H1 (cell line): Measurements from ENCODE around the gene PALM2AKAP2. TPM values are rescaled to one million over a fixed set of nuclear protein-coding genes. Genes with fewer than 3 reads are reported as not detected.

ENCODE experiments used
- CTCF ChIA-PET: fragments of 300-600 bp; sonication (Branson Sonifier 250); formaldehyde crosslinking; loops from one replicate; lab custom pipeline; 2021; ENCODE audit not compliant: partially characterized antibody; lab: Charles Lee
- POLR2A ChIA-PET: fragments of 300-600 bp; sonication (Branson Sonifier 250); formaldehyde crosslinking; loops from one replicate; lab custom pipeline; 2021; ENCODE audit warnings: inconsistent platforms; ENCODE audit not compliant: partially characterized antibody; lab: Charles Lee
- DNase-seq, 2 experiments: peaks; one replicate each; pipeline versions ENCODE4 v3.0.0 to v3.0.0-alpha.2; 2010 to 2022; ENCODE audit warnings: low spot score in 2 of 2, low read depth in 1 of 2, mixed read lengths in 1 of 2
- FAIRE-seq: peaks from 2 replicates; lab custom pipeline; 2011; peaks lifted over from hg19 to GRCh38; lab: Jason Lieb, UNC
- H2AFZ ChIP-seq: 2 replicates; pipeline ENCODE4 v1.8.1; 2012; ENCODE audit warnings: low read length, inconsistent platforms
- H2AK5ac ChIP-seq: 2 replicates; pipeline ENCODE4 v1.6.1; 2013; ENCODE audit warnings: low read depth, low read length
- H2BK120ac ChIP-seq: replicated peaks from 2 replicates; pipeline ENCODE3; 2013; ENCODE audit warnings: low read depth, low read length, inconsistent platforms
- H2BK12ac ChIP-seq: 2 replicates; pipeline ENCODE4 v1.6.1; 2013; ENCODE audit warnings: low read depth, low read length
- H2BK15ac ChIP-seq: 2 replicates; pipeline ENCODE4 v1.6.1; 2013; ENCODE audit warnings: low read length
- H2BK20ac ChIP-seq: 2 replicates; pipeline ENCODE4 v1.6.1; 2013; ENCODE audit warnings: low read length
- H2BK5ac ChIP-seq: 2 replicates; pipeline ENCODE4 v1.6.1; 2013; ENCODE audit warnings: low read depth, low read length
- H3K14ac ChIP-seq: 2 replicates; pipeline ENCODE4 v1.6.1; 2013; ENCODE audit warnings: inconsistent platforms; ENCODE audit not compliant: insufficient read length
- H3K18ac ChIP-seq: 2 replicates; pipeline ENCODE4 v1.6.1; 2013; ENCODE audit warnings: low read length; ENCODE audit errors: extremely low read depth
- H3K23ac ChIP-seq: 2 replicates; pipeline ENCODE4 v1.6.1; 2013; ENCODE audit warnings: inconsistent platforms; ENCODE audit not compliant: insufficient read length
- H3K23me2 ChIP-seq: 2 replicates; pipeline ENCODE4 v1.6.1; 2013; ENCODE audit warnings: low read depth, low read length
- H3K27ac ChIP-seq: 2 replicates; pipeline ENCODE4 v1.6.1; 2011; ENCODE audit warnings: low read depth, low read length, inconsistent platforms
- H3K27me3 ChIP-seq, 4 experiments: replicated peaks in 1 of 4; 1 replicate in 1 of 4; 2 replicates in 3 of 4; pipeline versions ENCODE4 v1.6.1 to v1.8.1; 2011 to 2013; ENCODE audit warnings: low read length in 3 of 4, mild to moderate bottlenecking in 3 of 4, inconsistent platforms in 2 of 4, mixed read lengths in 2 of 4, moderate library complexity in 1 of 4; ENCODE audit not compliant: control insufficient read depth in 3 of 4, insufficient read depth in 3 of 4; ENCODE audit errors: extremely low read depth in 1 of 4
- H3K36me3 ChIP-seq, 4 experiments: 2 replicates each; pipeline versions ENCODE4 v1.6.1 to v1.8.1; 2011 to 2013; ENCODE audit warnings: mild to moderate bottlenecking in 4 of 4, low read length in 3 of 4, moderate library complexity in 2 of 4, control low read depth in 1 of 4, inconsistent platforms in 1 of 4; ENCODE audit not compliant: insufficient read depth in 4 of 4, control insufficient read depth in 2 of 4
- H3K4ac ChIP-seq: replicated peaks from 2 replicates; pipeline ENCODE3; 2013; ENCODE audit warnings: low read length, low read depth, mixed read lengths, inconsistent platforms; ENCODE audit not compliant: insufficient read length
- H3K4me1 ChIP-seq, 4 experiments: replicated peaks in 1 of 4; 1 replicate in 1 of 4; 2 replicates in 3 of 4; pipeline versions ENCODE4 v1.6.1 to v1.8.1; 2011 to 2013; ENCODE audit warnings: low read length in 3 of 4, inconsistent platforms in 2 of 4, mixed read lengths in 1 of 4; ENCODE audit not compliant: insufficient read depth in 4 of 4, control insufficient read depth in 3 of 4
- H3K4me2 ChIP-seq, 2 experiments: 2 replicates each; pipeline versions ENCODE4 v1.6.1 to v1.8.1; 2011 to 2013; ENCODE audit warnings: low read depth in 2 of 2, low read length in 2 of 2, control low read depth in 1 of 2, inconsistent platforms in 1 of 2, mild to moderate bottlenecking in 1 of 2; ENCODE audit not compliant: insufficient read depth in 1 of 2
- H3K4me3 ChIP-seq, 4 experiments: fragments of 200-600, 300-600 bp in 1 of 4; sonication (generic), shearing (Covaris generic), sonication (Bioruptor Twin) in 1 of 4; 2 replicates each; pipeline versions ENCODE4 v1.5.1 to v1.8.1; 2011 to 2016; ENCODE audit warnings: low read length in 4 of 4, low read depth in 3 of 4, control low read depth in 2 of 4, inconsistent platforms in 2 of 4, mild to moderate bottlenecking in 2 of 4, mixed read lengths in 1 of 4, moderate library complexity in 1 of 4; ENCODE audit not compliant: insufficient read depth in 2 of 4; ENCODE audit errors: extremely low read depth in 1 of 4
- H3K56ac ChIP-seq: replicated peaks from 2 replicates; pipeline ENCODE3; 2013; ENCODE audit warnings: low read depth, mild to moderate bottlenecking, mixed read lengths, low read length, inconsistent platforms; ENCODE audit not compliant: insufficient read length
- H3K79me1 ChIP-seq: 2 replicates; pipeline ENCODE4 v1.6.1; 2013; ENCODE audit warnings: low read depth, low read length, control low read depth
- H3K79me2 ChIP-seq, 2 experiments: 2 replicates each; pipeline versions ENCODE4 v1.6.1 to v1.8.1; 2012 to 2013; ENCODE audit warnings: low read length in 2 of 2, mild to moderate bottlenecking in 2 of 2, inconsistent platforms in 1 of 2; ENCODE audit not compliant: insufficient read depth in 2 of 2, control insufficient read depth in 1 of 2
- H3K9ac ChIP-seq, 4 experiments: replicated peaks in 1 of 4; 1 replicate in 1 of 4; 2 replicates in 3 of 4; pipeline versions ENCODE4 v1.6.1 to v1.8.1; 2011 to 2013; ENCODE audit warnings: low read depth in 3 of 4, low read length in 3 of 4, control low read depth in 2 of 4, mild to moderate bottlenecking in 2 of 4, moderate library complexity in 2 of 4, inconsistent platforms in 1 of 4; ENCODE audit errors: extremely low read depth in 1 of 4
- H3K9me3 ChIP-seq, 2 experiments: 2 replicates each; pipeline versions ENCODE4 v1.6.1 to v1.8.1; 2012 to 2013; ENCODE audit warnings: mild to moderate bottlenecking in 2 of 2, moderate library complexity in 2 of 2, control low read depth in 1 of 2, inconsistent platforms in 1 of 2, low read depth in 1 of 2, low read length in 1 of 2, mixed read lengths in 1 of 2; ENCODE audit not compliant: insufficient read depth in 2 of 2
- H4K20me1 ChIP-seq, 2 experiments: replicated peaks in 1 of 2; 2 replicates each; pipeline versions ENCODE3 to v1.8.1; 2011 to 2013; ENCODE audit warnings: inconsistent platforms in 2 of 2, low read length in 2 of 2, mild to moderate bottlenecking in 1 of 2; ENCODE audit not compliant: insufficient read depth in 2 of 2, control insufficient read depth in 1 of 2
- H4K5ac ChIP-seq: 2 replicates; pipeline ENCODE4 v1.6.1; 2013; ENCODE audit warnings: low read length, low read depth, mixed read lengths, inconsistent platforms; ENCODE audit not compliant: insufficient read length
- H4K8ac ChIP-seq: 2 replicates; pipeline ENCODE4 v1.8.0; 2013; ENCODE audit warnings: mild to moderate bottlenecking, moderate library complexity, low read length, inconsistent platforms; ENCODE audit not compliant: insufficient read depth; ENCODE audit errors: extremely low read depth
- H4K91ac ChIP-seq: replicated peaks from 2 replicates; pipeline ENCODE3; 2013; ENCODE audit warnings: low read length, mixed read lengths, inconsistent platforms; ENCODE audit not compliant: insufficient read length
- BACH1 ChIP-seq: IDR thresholded peaks from 2 replicates; pipeline ENCODE4 v1.6.1; 2012; ENCODE audit warnings: low read length, improper control_type of control experiment
- CBX5 ChIP-seq: fragments of 300-800, 300-1000 bp; sonication (generic); IDR thresholded peaks from 2 replicates; pipeline ENCODE4 v1.7.1; 2016; ENCODE audit warnings: antibody characterized with exemption, low read length, low read depth
- EP300 ChIP-seq, 2 experiments: IDR thresholded peaks; 1 replicate in 1 of 2; 2 replicates in 1 of 2; pipeline ENCODE4 v1.6.1; 2011 to 2012; ENCODE audit warnings: low read depth in 2 of 2, low read length in 2 of 2, mild to moderate bottlenecking in 2 of 2, borderline replicate concordance in 1 of 2, inconsistent platforms in 1 of 2, moderate library complexity in 1 of 2
- GABPA ChIP-seq: IDR thresholded peaks from 2 replicates; pipeline ENCODE4 v1.6.1; 2011; ENCODE audit warnings: mild to moderate bottlenecking, low read length, moderate library complexity, borderline replicate concordance; ENCODE audit not compliant: insufficient read depth
- JUN ChIP-seq: IDR thresholded peaks from 2 replicates; pipeline ENCODE4 v1.6.1; 2011; ENCODE audit warnings: low read depth, mild to moderate bottlenecking, improper control_type of control experiment, low read length
- MAFK ChIP-seq: IDR thresholded peaks from 2 replicates; pipeline ENCODE4 v1.6.1; 2012; ENCODE audit warnings: low read depth, mild to moderate bottlenecking, improper control_type of control experiment, low read length
- NRF1 ChIP-seq: IDR thresholded peaks from 2 replicates; pipeline ENCODE4 v1.6.1; 2011; ENCODE audit warnings: mild to moderate bottlenecking, low read depth, low read length, improper control_type of control experiment
- POU5F1 ChIP-seq: IDR thresholded peaks from 2 replicates; pipeline ENCODE4 v1.6.1; 2011; ENCODE audit warnings: low read depth, mild to moderate bottlenecking, low read length, moderate library complexity
- RBBP5 ChIP-seq: IDR thresholded peaks from 2 replicates; pipeline ENCODE4 v1.7.1; 2012; ENCODE audit warnings: low read depth, mild to moderate bottlenecking, inconsistent platforms, low read length, moderate library complexity, borderline replicate concordance
- SRF ChIP-seq: IDR thresholded peaks from 2 replicates; pipeline ENCODE4 v1.6.1; 2011; ENCODE audit warnings: mild to moderate bottlenecking, low read depth, low read length, moderate library complexity
- TAF1 ChIP-seq: IDR thresholded peaks from 2 replicates; pipeline ENCODE4 v1.6.1; 2011; ENCODE audit warnings: mild to moderate bottlenecking, low read depth, low read length
- TCF12 ChIP-seq: IDR thresholded peaks from 2 replicates; pipeline ENCODE4 v1.6.1; 2011; ENCODE audit warnings: low read depth, mild to moderate bottlenecking, low read length
- YY1 ChIP-seq: IDR thresholded peaks from 2 replicates; pipeline ENCODE4 v1.6.1; 2011; ENCODE audit warnings: low read depth, mild to moderate bottlenecking, low read length
- polyA plus RNA-seq, 7 experiments: library from polyadenylated mRNA; depleted of rRNA in 3 of 7; stranded (reverse) in 5 of 7; unstranded in 2 of 7; fragments of >200 nt in 5 of 7; fragments of 200-250 nt in 2 of 7; gene quantifications; 1 replicate in 5 of 7; 2 replicates in 1 of 7; 4 replicates in 1 of 7; pipeline versions ENCODE4 v1.2.1 to v1.2.3, GENCODE V29; 2011 to 2013; ENCODE audit warnings: missing spikeins in 2 of 7, mixed read lengths in 2 of 7
- total RNA-seq: library from RNA; stranded (reverse); fragmentation: NEBNext Ultra II Directional; extraction: Animal tissue kit (Norgen Biotek cat#: 25700); gene quantifications from 2 replicates; pipeline ENCODE4 v1.2.1, GENCODE V29; 2021

The PALM2AKAP2 gene
- total and polyA plus RNA-seq, 2 of the 8 experiments (the other 6 are each of a cell fraction or from before 2014, with no cell fraction given): 0.38 to 20.5 TPM

DNA sequence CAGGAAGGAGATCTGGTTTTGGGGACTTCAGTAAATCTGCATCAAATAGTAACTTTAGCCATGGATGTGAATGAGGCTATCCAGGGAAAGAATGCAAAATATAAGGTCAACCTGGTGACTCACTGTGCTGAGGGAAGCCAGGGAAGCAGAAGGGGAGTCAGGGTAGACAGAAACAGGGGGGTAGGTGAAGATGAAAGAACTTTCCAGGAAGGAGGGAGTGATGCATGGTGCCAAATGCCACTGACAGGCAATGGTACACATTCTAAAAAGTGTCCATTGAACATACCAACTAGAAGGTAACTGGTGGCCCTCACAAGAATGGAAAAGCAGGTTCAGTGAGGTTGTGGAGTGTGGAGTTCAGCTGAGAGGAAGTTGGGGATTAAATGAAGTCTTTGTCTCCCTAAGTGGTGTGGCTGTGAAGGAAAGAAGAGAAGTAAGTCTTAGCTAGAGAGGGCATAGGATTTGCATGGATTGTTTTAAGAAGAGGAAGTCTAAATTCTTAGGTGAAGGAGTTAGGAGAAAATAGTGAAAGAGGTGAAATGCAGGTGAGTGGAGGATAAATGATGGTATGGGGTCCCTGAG, 35.5 kb downstream of the PALM2AKAP2 start:
- Histone ChIP-seq H2AK5ac (no peak overlapping the region), H2BK20ac (no peak overlapping the region), H3K23ac (no peak overlapping the region), H3K18ac (no peak overlapping the region), H3K14ac (no peak overlapping the region), H4K91ac (no peak overlapping the region), H3K36me3 (no peaks in the 10 kb centered on the region), H3K79me2 (no peaks in the 10 kb centered on the region), H2BK5ac (no peak overlapping the region), H4K5ac (no peak overlapping the region), H3K4ac (no peak overlapping the region), H3K23me2 (0 out of 2 replicates have a peak, but pooled peaks cover 2% of the 10 kb centered on the region), H3K4me1 (peaks cover 0 to 5% (median 0%) of the 10 kb centered on the region in 4 experiments; a peak in 1 of 7 replicates), H3K27me3 (no peaks in the 10 kb centered on the region), H4K20me1 (peaks cover 0 to 2% of the 10 kb centered on the region in 2 experiments), H3K27ac (no peak overlapping the region), H3K9ac (no peak overlapping the region), H3K9me3 (no peaks in the 10 kb centered on the region), H4K8ac (no peak overlapping the region), H3K4me2 (no peak overlapping the region), H2BK120ac (no peak overlapping the region), H3K4me3 (no peak overlapping the region), H2BK15ac (no peak overlapping the region), H3K79me1 (no peaks in the 10 kb centered on the region), H2BK12ac (no peak overlapping the region), H2AFZ (no peak overlapping the region), H3K56ac (no peak overlapping the region)
- POLR2A ChIA-PET: interaction anchor here (0.9 kb wide), 1 partner anchor 36 kb away, joined by 3 read pairs; no protein-coding TSS in a partner anchor
- TF ChIP-seq JUN (no peak), TCF12 (no peak), EP300 (IDR thresholded peaks at IDR 0.05; ENCODE audit: borderline replicate concordance in 1 of 2, low read depth in 2 of 2, low read length in 2 of 2) (no peak), BACH1 (no peak), POU5F1 (no peak), RBBP5 (no peak), YY1 (no peak), MAFK (no peak), SRF (no peak), GABPA (no peak), CBX5 (no peak), NRF1 (no peak), TAF1 (no peak)
- DNase-seq (no peak), FAIRE-seq (no peak)
- CTCF ChIA-PET: interaction anchor here (0.6 to 5.1 kb wide), 6 partner anchors 10 to 483 kb away, joined by 3 to 68 read pairs (median 6); no protein-coding TSS in a partner anchor
